ENCODE measurements around the gene FCAMR.

Gene FCAMR

GRCh38 chr1:206933333-206933945, 36.8 kb downstream of the FCAMR start:
- DNase-seq = no peak
- no peaks in the 10 kb centered on the region for H3K4me1 ChIP-seq (ENCODE audit: control insufficient read depth, insufficient read depth, low read depth, low read length)
- H3K4ac ChIP-seq (ENCODE audit: low read depth in 1 of 2, low read length in 2 of 2) = no peak overlapping the region
- 53% methylated on average over 5 of the region's 8 CpGs for WGBS
- no peak overlapping the region for H2BK5ac ChIP-seq (ENCODE audit: low read depth, low read length, poor library complexity, severe bottlenecking)
- no peak overlapping the region for H4K8ac ChIP-seq (ENCODE audit: low read length)
- no peak overlapping the region for H3K27ac ChIP-seq (ENCODE audit: low read length, poor library complexity, severe bottlenecking)
- no peak overlapping the region for H4K91ac ChIP-seq (ENCODE audit: low read length)
- H2BK15ac ChIP-seq (ENCODE audit: low read depth, poor library complexity, severe bottlenecking) = no peak overlapping the region
- H2AK5ac ChIP-seq (ENCODE audit: low read length, severe bottlenecking) = no peak overlapping the region
- H3K36me3 ChIP-seq (ENCODE audit: control insufficient read depth in 1 of 2, insufficient read depth in 2 of 2, low read depth in 1 of 2, low read length in 2 of 2) = no peaks in the 10 kb centered on the region
- no peak overlapping the region for H3K23ac ChIP-seq (ENCODE audit: low read length in 2 of 2)
- H2AFZ ChIP-seq (ENCODE audit: low read depth, low read length) = no peak overlapping the region
- H3K18ac ChIP-seq (ENCODE audit: low read depth in 1 of 2, low read length in 2 of 2) = no peak overlapping the region
- no peaks in the 10 kb centered on the region for H3K79me1 ChIP-seq (replicated peaks; ENCODE audit: low read length, poor library complexity, severe bottlenecking)
- H3K4me3 ChIP-seq (ENCODE audit: insufficient read depth in 1 of 2, low read depth in 1 of 2, low read length in 2 of 2) = no peak overlapping the region
- H3K9me3 ChIP-seq (ENCODE audit: control insufficient read depth, low read length) = no peaks in the 10 kb centered on the region
- no peak overlapping the region for H3K9ac ChIP-seq (ENCODE audit: low read length)
- H3K27me3 ChIP-seq (ENCODE audit: control insufficient read depth in 1 of 2, insufficient read depth in 1 of 2, low read length in 2 of 2) = peaks cover 0 to 43% of the 10 kb centered on the region in 2 experiments
- no peak overlapping the region for H3K4me2 ChIP-seq (ENCODE audit: low read length, poor library complexity, severe bottlenecking)
- no peak overlapping the region for H2BK120ac ChIP-seq (ENCODE audit: low read depth, low read length)
- no peak overlapping the region for H2BK12ac ChIP-seq (ENCODE audit: low read length in 2 of 2)
- H3K14ac ChIP-seq (ENCODE audit: low read length in 2 of 2) = no peak overlapping the region

- Histone ChIP-seq H3K18ac (ENCODE audit: low read depth in 1 of 2, low read length in 2 of 2) (no peak overlapping the region), H2AFZ (ENCODE audit: low read depth, low read length) (no peak overlapping the region), H3K79me1 (replicated peaks; ENCODE audit: low read length, poor library complexity, severe bottlenecking) (no peaks in the 10 kb centered on the region), H2BK12ac (ENCODE audit: low read length in 2 of 2) (no peak overlapping the region), H3K36me3 (ENCODE audit: control insufficient read depth in 1 of 2, insufficient read depth in 2 of 2, low read depth in 1 of 2, low read length in 2 of 2) (no peaks in the 10 kb centered on the region), H4K91ac (ENCODE audit: low read length) (no peak overlapping the region), H2BK15ac (ENCODE audit: low read depth, poor library complexity, severe bottlenecking) (no peak overlapping the region), H2AK5ac (ENCODE audit: low read length, severe bottlenecking) (no peak overlapping the region), H3K27me3 (ENCODE audit: control insufficient read depth in 1 of 2, insufficient read depth in 1 of 2, low read length in 2 of 2) (peaks cover 0 to 38% of the 10 kb centered on the region in 2 experiments), H3K23ac (ENCODE audit: low read length in 2 of 2) (no peak overlapping the region), H2BK120ac (ENCODE audit: low read depth, low read length) (no peak overlapping the region), H3K9me3 (ENCODE audit: control insufficient read depth, low read length) (no peaks in the 10 kb centered on the region), H3K4me2 (ENCODE audit: low read length, poor library complexity, severe bottlenecking) (no peak overlapping the region), H2BK5ac (ENCODE audit: low read depth, low read length, poor library complexity, severe bottlenecking) (no peak overlapping the region), H3K4me3 (ENCODE audit: insufficient read depth in 1 of 2, low read depth in 1 of 2, low read length in 2 of 2) (no peak overlapping the region), H3K9ac (ENCODE audit: low read length) (no peak overlapping the region), H3K4ac (ENCODE audit: low read depth in 1 of 2, low read length in 2 of 2) (no peak overlapping the region), H3K27ac (ENCODE audit: low read length, poor library complexity, severe bottlenecking) (no peak overlapping the region), H3K4me1 (ENCODE audit: control insufficient read depth, insufficient read depth, low read depth, low read length) (no peaks in the 10 kb centered on the region), H3K14ac (ENCODE audit: low read length in 2 of 2) (no peak overlapping the region), H4K8ac (ENCODE audit: low read length) (no peak overlapping the region)
- DNase-seq = no peak
- 92% methylated on average over 8 of the region's 8 CpGs for WGBS
These were observed 38.1 kb downstream of the FCAMR start for GRCh38 chr1:206932177-206932576.

GRCh38 chr1:206931709-206932108, 38.6 kb downstream of the FCAMR start:
- Histone ChIP-seq H3K36me3 (ENCODE audit: control insufficient read depth in 1 of 2, insufficient read depth in 2 of 2, low read depth in 1 of 2, low read length in 2 of 2) (no peaks in the 10 kb centered on the region), H3K27ac (ENCODE audit: low read length, poor library complexity, severe bottlenecking) (no peak overlapping the region), H3K4ac (ENCODE audit: low read depth in 1 of 2, low read length in 2 of 2) (no peak overlapping the region), H3K9ac (ENCODE audit: low read length) (no peak overlapping the region), H2BK12ac (ENCODE audit: low read length in 2 of 2) (no peak overlapping the region), H3K9me3 (ENCODE audit: control insufficient read depth, low read length) (no peaks in the 10 kb centered on the region), H3K4me1 (ENCODE audit: control insufficient read depth, insufficient read depth, low read depth, low read length) (no peaks in the 10 kb centered on the region), H3K4me2 (ENCODE audit: low read length, poor library complexity, severe bottlenecking) (no peak overlapping the region), H2AFZ (ENCODE audit: low read depth, low read length) (no peak overlapping the region), H3K23ac (ENCODE audit: low read length in 2 of 2) (no peak overlapping the region), H4K91ac (ENCODE audit: low read length) (no peak overlapping the region), H3K79me1 (replicated peaks; ENCODE audit: low read length, poor library complexity, severe bottlenecking) (no peaks in the 10 kb centered on the region), H3K4me3 (ENCODE audit: insufficient read depth in 1 of 2, low read depth in 1 of 2, low read length in 2 of 2) (no peak overlapping the region), H3K27me3 (ENCODE audit: control insufficient read depth in 1 of 2, insufficient read depth in 1 of 2, low read length in 2 of 2) (peaks cover 0 to 33% of the 10 kb centered on the region in 2 experiments), H2AK5ac (ENCODE audit: low read length, severe bottlenecking) (no peak overlapping the region), H3K18ac (ENCODE audit: low read depth in 1 of 2, low read length in 2 of 2) (no peak overlapping the region), H2BK5ac (ENCODE audit: low read depth, low read length, poor library complexity, severe bottlenecking) (no peak overlapping the region), H2BK120ac (ENCODE audit: low read depth, low read length) (no peak overlapping the region), H2BK15ac (ENCODE audit: low read depth, poor library complexity, severe bottlenecking) (no peak overlapping the region), H4K8ac (ENCODE audit: low read length) (no peak overlapping the region), H3K14ac (ENCODE audit: low read length in 2 of 2) (no peak overlapping the region)
- DNase-seq = no peak
- WGBS = 78% methylated on average over 6 of the region's 6 CpGs

- Histone ChIP-seq H3K4me3 (ENCODE audit: insufficient read depth in 1 of 2, low read depth in 1 of 2, low read length in 2 of 2) (no peak overlapping the region), H3K14ac (ENCODE audit: low read length in 2 of 2) (no peak overlapping the region), H2BK5ac (ENCODE audit: low read depth, low read length, poor library complexity, severe bottlenecking) (no peak overlapping the region), H3K36me3 (ENCODE audit: control insufficient read depth in 1 of 2, insufficient read depth in 2 of 2, low read depth in 1 of 2, low read length in 2 of 2) (no peaks in the 10 kb centered on the region), H3K27ac (ENCODE audit: low read length, poor library complexity, severe bottlenecking) (no peak overlapping the region), H2BK12ac (ENCODE audit: low read length in 2 of 2) (no peak overlapping the region), H2AK5ac (ENCODE audit: low read length, severe bottlenecking) (no peak overlapping the region), H4K8ac (ENCODE audit: low read length) (no peak overlapping the region), H3K27me3 (ENCODE audit: control insufficient read depth in 1 of 2, insufficient read depth in 1 of 2, low read length in 2 of 2) (peaks cover 0 to 20% of the 10 kb centered on the region in 2 experiments), H3K4me1 (ENCODE audit: control insufficient read depth, insufficient read depth, low read depth, low read length) (no peaks in the 10 kb centered on the region), H3K79me1 (replicated peaks; ENCODE audit: low read length, poor library complexity, severe bottlenecking) (no peaks in the 10 kb centered on the region), H3K9me3 (ENCODE audit: control insufficient read depth, low read length) (no peaks in the 10 kb centered on the region), H3K4me2 (ENCODE audit: low read length, poor library complexity, severe bottlenecking) (no peak overlapping the region), H3K9ac (ENCODE audit: low read length) (no peak overlapping the region), H2BK120ac (ENCODE audit: low read depth, low read length) (no peak overlapping the region), H3K4ac (ENCODE audit: low read depth in 1 of 2, low read length in 2 of 2) (no peak overlapping the region), H2AFZ (ENCODE audit: low read depth, low read length) (no peak overlapping the region), H3K23ac (ENCODE audit: low read length in 2 of 2) (no peak overlapping the region), H4K91ac (ENCODE audit: low read length) (no peak overlapping the region), H2BK15ac (ENCODE audit: low read depth, poor library complexity, severe bottlenecking) (no peak overlapping the region), H3K18ac (ENCODE audit: low read depth in 1 of 2, low read length in 2 of 2) (no peak overlapping the region)
- DNase-seq = no peak
- WGBS = 94% methylated on average over 17 of the region's 17 CpGs
These were observed 40.0 kb downstream of the FCAMR start for GRCh38 chr1:206930210-206930798.

All from mesenchymal stem cell (in vitro differentiated cells and primary cell).